Tibial nerve (tissue), 4 donors: ENCODE data around the gene KCNMA1.

Experiments
- CTCF ChIP-seq, 5 experiments: fragments of 200-600 bp in 3 of 5; fragments of 450-650 bp in 2 of 5; sonication (generic) in 3 of 5; IDR thresholded peaks; one replicate each; pipeline ENCODE4 v1.5.1; 2016 to 2019; ENCODE audit warnings: antibody characterized with exemption in 5 of 5, mild to moderate bottlenecking in 3 of 5, moderate library complexity in 2 of 5
- EP300 ChIP-seq, 2 donors: sonication (generic); formaldehyde crosslinking; IDR thresholded peaks; one replicate each; pipeline ENCODE4 v1.6.1; 2017; ENCODE audit warnings: antibody characterized with exemption in 2 of 2, mild to moderate bottlenecking in 1 of 2
- POLR2A ChIP-seq, 2 donors: fragments of 450-650 bp; IDR thresholded peaks; one replicate each; pipeline ENCODE4 v1.6.1; 2017; ENCODE audit warnings: antibody characterized with exemption in 2 of 2, mild to moderate bottlenecking in 2 of 2, moderate library complexity in 2 of 2

- TF ChIP-seq CTCF (IDR thresholded peaks at IDR 0.05) (no peak), POLR2A (IDR thresholded peaks at IDR 0.05) (no peak), EP300 (IDR thresholded peaks at IDR 0.05) (no peak)
Measured at GRCh38 chr10:76959111-76959510, 678.5 kb downstream of the KCNMA1 start.
